Measurements from ENCODE around the gene TREML2. TPM values are rescaled to one million over a fixed set of nuclear protein-coding genes. Genes with fewer than 3 reads are reported as not detected.
"Not testable (repeated sequence)": the region's sequence is repeated elsewhere in the genome, so short reads cannot be mapped to it uniquely, and the experiment has no call there.

Gene TREML2
- total and polyA plus RNA-seq, 11 donors: 0.07 to 0.32 (median 0.09) TPM; not detected in 6

DNA sequence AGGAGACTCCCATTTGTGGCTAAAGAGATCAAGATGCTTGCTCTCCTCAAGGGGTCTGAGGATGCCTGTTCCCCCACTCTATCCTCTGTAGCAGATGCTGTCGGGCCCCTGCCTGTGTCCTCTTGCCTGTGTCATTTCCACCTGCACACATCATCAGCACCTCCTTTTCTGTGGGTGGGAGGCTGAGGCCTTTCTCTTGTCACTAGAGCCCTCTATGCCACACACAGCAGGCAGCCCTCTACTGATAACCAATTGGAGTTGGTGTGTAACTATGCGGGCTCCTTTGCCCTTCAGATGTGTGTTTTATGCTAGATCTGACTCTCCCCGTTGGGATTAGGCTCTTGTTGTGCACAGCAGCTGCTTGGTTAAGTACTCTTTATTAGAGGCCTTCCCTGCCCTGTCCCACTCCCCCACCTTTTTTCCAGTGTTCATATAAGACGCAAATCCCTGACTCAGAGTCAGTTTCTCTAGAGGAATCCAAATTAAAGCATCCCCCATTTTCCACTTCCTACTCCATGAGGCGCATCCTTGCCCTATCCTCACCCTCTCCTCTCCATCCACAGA, 7.7 kb downstream of the TREML2 start:
- WGBS, 4 donors: 66 to 73% (median 67%) methylated on average over 5 of the region's 5 CpGs
- Histone ChIP-seq H3K4me3 (no peak overlapping the region), H3K27ac (no peak overlapping the region), H3K9me3 (peaks cover 0 to 12% (median 7%) of the 10 kb centered on the region in 12 donors), H3K4me1 (no peaks in the 10 kb centered on the region), H3K36me3 (no peaks in the 10 kb centered on the region), H3K27me3 (peaks cover 0 to 31% (median 7%) of the 10 kb centered on the region in 9 donors)
- intact Hi-C loops (cut with DNase I): loop anchor here in 1 of 10 donors (5.0 kb wide), 1 partner anchor 124 kb away; no protein-coding TSS in a partner anchor
- DNase-seq (no peak), ATAC-seq (no peak)
- TF ChIP-seq CTCF (IDR thresholded peaks at IDR 0.05) (no peak), POLR2A (IDR thresholded peaks at IDR 0.05) (no peak)

DNA sequence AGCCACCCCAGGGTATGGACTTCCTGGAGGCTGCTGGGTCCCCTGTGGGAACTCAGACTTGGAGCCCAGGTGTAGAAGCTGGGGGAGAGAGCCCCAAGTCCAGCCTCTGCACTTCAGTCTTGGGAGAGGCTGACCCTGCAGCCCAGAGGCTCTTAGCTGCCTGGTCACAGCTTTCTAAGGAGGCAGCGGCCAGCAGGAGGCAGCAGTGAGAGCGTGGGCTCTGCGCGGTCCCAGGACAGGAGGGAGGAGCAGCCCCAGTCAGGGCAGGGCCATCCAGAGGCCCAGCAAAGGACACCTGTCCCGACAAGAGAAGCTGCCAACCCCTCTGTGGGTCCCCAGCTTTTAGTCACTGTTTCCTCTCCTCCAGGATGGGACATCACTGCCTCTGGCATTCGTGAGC, 9.4 kb downstream of the TREML2 start:
- Histone ChIP-seq H3K36me3 (no peaks in the 10 kb centered on the region), H3K27me3 (peaks cover 0 to 31% (median 2%) of the 10 kb centered on the region in 9 donors), H3K4me1 (no peaks in the 10 kb centered on the region), H3K9me3 (peaks cover 0 to 12% (median 7%) of the 10 kb centered on the region in 12 donors), H3K27ac (no peak overlapping the region), H3K4me3 (no peak overlapping the region)
- WGBS, 4 donors: 16 to 42% (median 16%) methylated on average over 2 to 6 of the region's 6 CpGs
- ATAC-seq: peak in 2 of 4 donors; percentile 47 to 77
- peak in 2 of 5 donors; percentile 31 to 81 for DNase-seq
- TF ChIP-seq CTCF (IDR thresholded peaks at IDR 0.05): peak in 11 of 12 donors; percentile 14 to 54 (median 31)
- no peak for TF ChIP-seq POLR2A (IDR thresholded peaks at IDR 0.05)
- intact Hi-C loops (cut with DNase I): loop anchor here in 1 of 10 donors (5.0 kb wide), 1 partner anchor 126 kb away; no protein-coding TSS in a partner anchor

DNA sequence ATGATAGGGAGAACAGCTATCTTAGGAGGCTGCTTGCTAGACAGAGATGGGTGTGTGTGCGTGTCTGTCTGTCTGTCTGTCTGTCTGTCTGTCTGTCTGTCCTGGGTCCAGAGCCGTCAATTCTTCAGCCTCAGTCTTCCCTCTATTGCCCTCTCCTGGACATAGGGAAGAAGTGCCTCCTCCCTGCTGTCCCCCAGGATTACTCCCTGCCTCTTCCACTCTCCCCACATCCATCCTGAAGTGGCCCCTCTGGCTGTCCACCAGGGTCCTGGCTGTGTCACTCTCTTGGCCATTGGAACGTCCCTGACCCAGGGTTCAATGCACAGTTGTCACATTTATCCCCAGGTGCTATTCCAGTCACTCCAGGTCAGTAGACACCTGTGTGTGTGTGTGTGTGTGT, 10.2 kb downstream of the TREML2 start:
- no peak for ATAC-seq
- intact Hi-C loops (cut with DNase I): loop anchor here in 1 of 10 donors (5.0 kb wide), 1 partner anchor 127 kb away; no protein-coding TSS in a partner anchor
- DNase-seq: no peak
- TF ChIP-seq CTCF (IDR thresholded peaks at IDR 0.05) (no peak), POLR2A (IDR thresholded peaks at IDR 0.05) (no peak)
- Histone ChIP-seq H3K9me3 (peaks cover 0 to 12% (median 7%) of the 10 kb centered on the region in 12 donors), H3K4me1 (peaks cover 0 to 5% (median 0%) of the 10 kb centered on the region in 12 donors), H3K27me3 (peaks cover 0 to 24% (median 0%) of the 10 kb centered on the region in 9 donors), H3K36me3 (no peaks in the 10 kb centered on the region), H3K4me3 (no peak overlapping the region), H3K27ac (no peak overlapping the region)
- 71 to 87% (median 78%) methylated on average over 2 to 3 of the region's 3 CpGs for WGBS, 4 donors

DNA sequence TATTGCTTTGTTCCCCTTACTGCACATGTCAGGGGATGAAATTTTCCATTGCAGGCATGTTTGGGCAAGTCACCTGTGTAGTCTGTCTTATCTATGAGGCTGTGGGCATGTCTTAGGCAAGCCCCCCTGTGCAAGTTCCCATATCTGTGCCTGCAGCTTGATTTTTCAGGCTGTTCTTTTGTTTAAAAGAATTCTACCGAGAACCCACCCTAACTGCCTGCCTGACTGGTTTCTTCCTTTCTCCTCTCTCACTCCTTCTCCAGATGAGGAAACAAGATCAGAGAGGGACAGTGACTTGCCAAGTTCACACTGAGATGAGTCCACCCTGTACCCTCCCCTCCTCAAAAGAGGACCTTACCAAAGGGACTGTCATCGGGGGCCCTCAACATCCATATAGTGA, 11.0 kb downstream of the TREML2 start:
- no peak overlapping the region for H3K27ac ChIP-seq
- intact Hi-C loops (cut with DNase I): loop anchor here in 1 of 10 donors (5.0 kb wide), 1 partner anchor 127 kb away; no protein-coding TSS in a partner anchor
- ATAC-seq: no peak
- peaks cover 0 to 18% (median 0%) of the 10 kb centered on the region in 9 donors for H3K27me3 ChIP-seq
- peaks cover 0 to 14% (median 0%) of the 10 kb centered on the region in 12 donors for H3K4me1 ChIP-seq
- H3K4me3 ChIP-seq: no peak overlapping the region
- no peak for DNase-seq
- no peak for TF ChIP-seq POLR2A (IDR thresholded peaks at IDR 0.05)
- no peak for TF ChIP-seq CTCF (IDR thresholded peaks at IDR 0.05)
- no peaks in the 10 kb centered on the region for H3K36me3 ChIP-seq
- H3K9me3 ChIP-seq: peaks cover 0 to 12% (median 7%) of the 10 kb centered on the region in 12 donors
- 81 to 97% (median 96%) methylated on average over 2 of the region's 2 CpGs for WGBS, 4 donors

DNA sequence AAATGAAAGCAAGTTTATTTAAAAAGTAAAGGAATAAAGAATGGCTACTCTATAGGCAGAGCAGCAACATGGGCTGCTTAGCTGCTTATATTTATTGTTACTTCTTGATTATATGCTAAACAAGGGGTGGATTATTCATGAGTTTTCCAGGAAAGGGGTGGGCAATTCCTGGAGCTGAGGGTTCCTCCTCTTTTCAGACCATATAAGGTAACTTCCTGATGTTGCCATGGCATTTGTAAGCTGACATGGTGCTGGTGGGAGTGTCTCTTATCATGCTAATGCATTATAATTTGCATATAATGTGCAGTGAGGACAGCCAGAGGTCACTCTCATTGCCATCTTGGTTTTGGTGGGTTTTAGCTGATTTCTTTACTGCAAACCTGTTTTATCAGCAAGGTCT, 11.9 kb downstream of the TREML2 start:
- intact Hi-C loops (cut with DNase I); DNase-seq; H3K4me3 ChIP-seq; H3K27ac ChIP-seq; H3K36me3 ChIP-seq; H3K27me3 ChIP-seq; ATAC-seq: not testable (repeated sequence)
- Histone ChIP-seq H3K4me1 (peaks cover 0 to 16% (median 0%) of the 10 kb centered on the region in 12 donors), H3K9me3 (peaks cover 0 to 12% (median 7%) of the 10 kb centered on the region in 12 donors)

All from heart left ventricle (tissue), 16 donors.